Aorta (tissue), 5 donors: ENCODE results near the gene RNF180. TPM values are rescaled to one million over a fixed set of nuclear protein-coding genes. Genes with fewer than 3 reads are reported as not detected.
A peak's percentile ranks its signal among the peaks of the same experiment; 100 is the strongest.

Experiments
- ATAC-seq: fragments of 200-7000 bp; cut with Tn5 transposase; one replicate; pipeline ENCODE4 v1.9.1; 2022; ENCODE audit warnings: moderate library complexity; ENCODE audit not compliant: low FRiP score
- DNase-seq, 2 donors: peaks; one replicate each; pipeline ENCODE4 v3.0.0-alpha.2; 2020
- H3K27ac ChIP-seq, 2 donors: one replicate each; pipeline ENCODE4 v1.5.1; 2013; ENCODE audit warnings: low read length in 2 of 2, mild to moderate bottlenecking in 2 of 2, moderate library complexity in 2 of 2, control low read depth in 1 of 2, inconsistent platforms in 1 of 2, low read depth in 1 of 2
- H3K27me3 ChIP-seq, 2 donors: one replicate each; pipeline ENCODE4 v1.6.1; 2013; ENCODE audit warnings: control low read depth in 1 of 2, low read length in 1 of 2, mild to moderate bottlenecking in 1 of 2, moderate library complexity in 1 of 2; ENCODE audit not compliant: insufficient read depth in 2 of 2, control insufficient read depth in 1 of 2
- H3K36me3 ChIP-seq, 2 donors: one replicate each; pipeline ENCODE4 v1.6.1; 2013; ENCODE audit warnings: control low read depth in 1 of 2, low read length in 1 of 2, mild to moderate bottlenecking in 1 of 2; ENCODE audit not compliant: insufficient read depth in 2 of 2, control insufficient read depth in 1 of 2
- H3K4me1 ChIP-seq, 2 donors: one replicate each; pipeline ENCODE4 v1.6.1; 2013; ENCODE audit warnings: low read length in 2 of 2, control low read depth in 1 of 2, mild to moderate bottlenecking in 1 of 2, moderate library complexity in 1 of 2; ENCODE audit not compliant: insufficient read depth in 2 of 2, control insufficient read depth in 1 of 2
- H3K4me3 ChIP-seq, 2 donors: one replicate each; pipeline ENCODE4 v1.5.1; 2013; ENCODE audit warnings: low read length in 2 of 2, control low read depth in 1 of 2, mild to moderate bottlenecking in 1 of 2
- H3K9me3 ChIP-seq: one replicate; pipeline ENCODE4 v1.6.1; 2013; ENCODE audit warnings: mild to moderate bottlenecking, low read length; ENCODE audit not compliant: control insufficient read depth
- WGBS, 2 donors: extraction: QIAGEN DNeasy Blood & Tissue Kit; methylation state at CpG; one replicate each; pipeline ENCODE4 v1.1.7; 2013; 5-methylcytosine and 5-hydroxymethylcytosine counted together
- intact Hi-C, 2 donors: fragments of 100-400 bp; cut with DNase I; formaldehyde crosslinking; loops; one replicate each; pipeline versions ENCODE4 v1.14.2 to v1.15.0; 2022
- polyA plus RNA-seq, 2 donors: library from polyadenylated mRNA; stranded (reverse); fragments of 200-250 nt; gene quantifications; one replicate each; pipeline ENCODE4 v1.2.3, GENCODE V29; 2013
- total RNA-seq, 2 donors: library from RNA; stranded (reverse); fragmentation: NEBNext Ultra II Directional; extraction: Animal tissue kit (Norgen Biotek cat#: 25700); gene quantifications; one replicate each; pipeline ENCODE4 v1.2.1, GENCODE V29; 2021
- donor health status: healthy with polysubstance abuse.
- donor health status: Bipolar disorder and iron deficiency.
- donor health status: DM: no; HTN: no; CAD: no.
- donor health status: DM: no; HTN: no; CAD: no.
- donor health status: DM: yes; HTN: yes; CAD: no.

RNF180 gene
- total and polyA plus RNA-seq, 4 donors = 6.1 to 44.5 (median 19.7) TPM

DNA sequence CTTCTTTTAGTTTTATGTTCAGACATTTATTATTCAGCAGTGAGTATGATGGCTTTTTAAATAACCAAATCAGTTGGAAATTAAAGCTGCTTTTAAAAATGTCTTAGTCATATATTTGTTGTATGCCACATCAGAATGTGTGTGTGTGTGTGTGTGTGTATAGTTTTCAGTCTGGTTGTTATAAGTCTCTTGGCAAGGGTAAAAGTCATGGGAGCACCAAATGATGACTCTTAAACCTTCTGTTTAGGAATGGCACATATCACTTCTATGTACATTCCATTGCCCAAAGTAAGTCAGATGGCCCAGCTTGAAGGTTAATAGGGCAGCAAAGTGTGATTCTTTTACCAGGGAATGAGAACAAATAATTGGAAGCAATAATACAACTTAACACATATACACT is 135.9 kb downstream of the RNF180 start:
- ATAC-seq = no peak

DNA sequence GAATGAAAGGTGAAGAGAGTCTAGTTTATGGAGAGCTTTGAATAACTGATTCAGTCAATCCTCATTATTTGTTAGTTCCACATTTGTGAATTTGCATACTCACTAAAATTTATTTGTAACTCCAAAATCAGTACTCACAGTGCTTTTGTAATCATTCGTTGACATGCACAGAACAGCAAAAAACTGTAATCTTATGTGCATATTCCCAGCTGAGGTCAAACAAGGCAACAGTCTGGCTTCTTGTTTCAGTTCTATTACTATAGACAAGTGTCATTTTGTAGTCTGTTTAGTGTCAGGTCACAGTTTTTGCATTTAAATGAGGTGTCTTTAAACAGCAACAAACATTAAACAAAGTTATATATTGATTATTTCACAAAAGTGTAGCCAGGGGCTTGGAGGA is 142.5 kb downstream of the RNF180 start:
- Histone ChIP-seq H3K27me3 (no peaks in the 10 kb centered on the region), H3K9me3 (no peaks in the 10 kb centered on the region), H3K36me3 (no peaks in the 10 kb centered on the region), H3K4me1 (no peaks in the 10 kb centered on the region), H3K4me3 (no peak overlapping the region), H3K27ac (no peak overlapping the region)
- ATAC-seq (no peak), DNase-seq (no peak)
- WGBS, 2 donors = 42 to 57% methylated on average over 1 of the region's 1 CpG
- intact Hi-C loops = no loop called here

More for the DNA sequence above, 135.9 kb downstream of the RNF180 start:
- Histone ChIP-seq H3K27ac (no peak overlapping the region), H3K4me1 (no peaks in the 10 kb centered on the region), H3K27me3 (no peaks in the 10 kb centered on the region), H3K9me3 (no peaks in the 10 kb centered on the region), H3K4me3 (no peak overlapping the region), H3K36me3 (no peaks in the 10 kb centered on the region)
- intact Hi-C loops = no loop called here
- DNase-seq = no peak

DNA sequence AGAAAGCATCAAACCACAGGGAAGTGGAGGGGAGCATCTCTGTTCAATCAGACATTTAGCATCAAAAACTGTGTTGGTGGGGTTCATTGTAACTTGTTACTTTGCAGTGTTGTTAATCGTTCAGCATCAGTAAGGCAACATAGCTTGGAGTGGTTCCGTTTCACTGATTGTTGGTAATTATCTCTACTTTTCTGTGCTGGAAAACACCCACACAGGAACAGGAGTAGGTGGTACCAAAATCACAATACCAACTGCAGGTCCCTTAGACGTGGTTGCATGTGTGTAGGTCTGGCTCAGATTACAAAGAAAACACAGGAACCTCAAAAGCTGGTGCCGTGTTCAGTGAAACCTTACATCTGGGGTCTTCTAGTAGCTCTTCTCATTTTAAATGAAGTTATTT is 146.8 kb downstream of the RNF180 start:
- no peaks in the 10 kb centered on the region for H3K27me3 ChIP-seq
- no peak overlapping the region for H3K4me3 ChIP-seq
- intact Hi-C loops = no loop called here
- H3K36me3 ChIP-seq = no peaks in the 10 kb centered on the region
- ATAC-seq (no peak), DNase-seq (no peak)
- H3K4me1 ChIP-seq = no peaks in the 10 kb centered on the region
- no peak overlapping the region for H3K27ac ChIP-seq
- 88 to 91% methylated on average over 4 of the region's 4 CpGs for WGBS, 2 donors
- no peaks in the 10 kb centered on the region for H3K9me3 ChIP-seq

DNA sequence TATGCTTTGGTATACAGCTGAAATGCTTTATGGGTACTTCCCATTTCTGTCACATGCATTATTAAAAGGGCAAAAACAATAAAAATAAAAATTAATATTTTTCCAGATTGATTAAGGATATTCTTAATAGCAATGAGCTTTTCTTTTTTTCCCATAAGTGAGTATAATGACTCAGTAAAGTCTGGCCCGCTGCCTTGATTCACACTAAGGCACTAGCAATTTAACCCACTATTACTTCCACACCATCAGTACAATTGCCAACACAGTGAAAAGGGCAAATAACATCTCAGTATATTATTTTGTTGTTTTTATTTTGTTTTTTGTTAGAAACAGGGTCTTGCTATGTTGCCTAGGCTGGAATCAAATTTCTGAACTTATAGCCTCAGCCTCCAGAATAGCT is 150.1 kb downstream of the RNF180 start:
- ATAC-seq (no peak), DNase-seq (peak in 1 of 2 donors; percentile 35)
- Histone ChIP-seq H3K27ac (no peak overlapping the region), H3K36me3 (no peaks in the 10 kb centered on the region), H3K4me3 (no peak overlapping the region), H3K4me1 (no peaks in the 10 kb centered on the region), H3K9me3 (no peaks in the 10 kb centered on the region), H3K27me3 (no peaks in the 10 kb centered on the region)
- 54 to 68% methylated on average over 1 of the region's 1 CpG for WGBS, 2 donors
- intact Hi-C loops = no loop called here

DNA sequence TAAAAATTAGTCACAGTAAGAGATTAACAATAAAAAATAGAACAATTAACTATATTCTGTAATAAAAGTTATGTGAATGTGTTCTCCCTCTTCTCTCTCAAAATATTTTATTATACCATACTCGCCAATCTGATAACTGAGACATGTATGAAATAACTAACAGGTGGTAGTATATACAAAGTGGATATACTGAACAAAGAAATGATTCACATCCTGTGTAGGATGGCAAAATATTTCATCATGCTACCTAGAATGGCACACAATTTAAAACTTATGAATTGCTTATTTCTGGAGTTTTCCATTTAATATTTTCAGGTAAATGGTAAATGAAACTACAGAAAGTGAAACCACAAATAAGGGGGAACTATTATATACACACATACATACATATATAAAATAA is 152.5 kb downstream of the RNF180 start:
- DNase-seq (no peak), ATAC-seq (no peak)
- 92 to 96% methylated on average over 1 of the region's 1 CpG for WGBS, 2 donors
- Histone ChIP-seq H3K27ac (no peak overlapping the region), H3K36me3 (no peaks in the 10 kb centered on the region), H3K4me3 (no peak overlapping the region), H3K9me3 (no peaks in the 10 kb centered on the region), H3K4me1 (no peaks in the 10 kb centered on the region), H3K27me3 (no peaks in the 10 kb centered on the region)
- intact Hi-C loops = no loop called here

DNA sequence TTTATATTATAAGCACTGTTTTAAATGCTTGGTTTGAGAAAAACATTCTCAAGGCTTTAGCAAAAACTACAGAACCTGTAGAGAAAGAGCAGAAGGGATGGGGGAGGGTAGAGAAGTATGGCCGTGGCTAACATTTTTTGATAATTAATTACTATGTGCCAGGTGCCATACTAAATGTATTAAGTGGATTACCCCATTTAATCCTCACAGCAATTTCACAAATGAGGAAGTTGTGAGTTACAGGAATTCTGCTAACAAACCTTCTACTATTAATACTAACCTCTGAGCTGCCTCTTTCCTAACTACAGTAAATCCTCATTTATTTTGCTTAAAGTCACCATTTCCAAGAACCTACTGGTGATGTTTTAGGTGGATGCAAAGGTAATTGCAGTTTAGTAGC is 157.9 kb downstream of the RNF180 start:
- Histone ChIP-seq H3K27ac (no peak overlapping the region), H3K9me3 (no peaks in the 10 kb centered on the region), H3K4me3 (no peak overlapping the region), H3K36me3 (no peaks in the 10 kb centered on the region), H3K4me1 (no peaks in the 10 kb centered on the region), H3K27me3 (no peaks in the 10 kb centered on the region)
- DNase-seq (no peak), ATAC-seq (no peak)
- intact Hi-C loops = no loop called here
- 91 to 96% methylated on average over 1 of the region's 1 CpG for WGBS, 2 donors

DNA sequence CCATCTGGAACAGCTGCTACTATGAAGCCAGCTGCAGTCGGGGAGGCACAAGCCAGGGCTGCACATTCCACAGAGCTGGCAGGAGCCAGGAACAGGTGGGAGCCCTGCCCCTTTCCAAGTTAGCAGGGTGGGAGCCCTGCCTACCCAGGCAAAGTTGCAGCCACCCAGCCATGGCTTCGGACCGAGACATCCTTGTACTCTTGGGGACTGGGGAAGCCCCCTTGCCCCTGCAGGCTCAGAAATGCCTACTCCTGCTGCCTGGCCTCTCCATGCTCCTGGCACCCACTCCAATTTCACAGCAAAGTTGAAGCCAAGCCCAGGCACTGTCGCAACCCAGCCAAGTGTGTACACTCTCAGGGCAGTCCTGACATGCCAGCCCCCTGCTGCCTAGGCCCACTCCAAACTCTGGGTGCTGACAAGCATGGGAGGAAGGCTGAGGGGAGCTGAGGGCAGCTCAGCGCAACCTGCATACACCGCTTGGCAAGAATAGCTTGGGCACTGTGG is 165.1 kb downstream of the RNF180 start:
- Histone ChIP-seq H3K4me3 (no peak overlapping the region), H3K9me3 (no peaks in the 10 kb centered on the region), H3K36me3 (no peaks in the 10 kb centered on the region), H3K27ac (no peak overlapping the region), H3K27me3 (no peaks in the 10 kb centered on the region), H3K4me1 (no peaks in the 10 kb centered on the region)
- DNase-seq = peak; percentile 41 to 69
- intact Hi-C loops = no loop called here
- peak; percentile 75 for ATAC-seq
- WGBS, 2 donors = 23 to 29% methylated on average over 6 of the region's 6 CpGs

DNA sequence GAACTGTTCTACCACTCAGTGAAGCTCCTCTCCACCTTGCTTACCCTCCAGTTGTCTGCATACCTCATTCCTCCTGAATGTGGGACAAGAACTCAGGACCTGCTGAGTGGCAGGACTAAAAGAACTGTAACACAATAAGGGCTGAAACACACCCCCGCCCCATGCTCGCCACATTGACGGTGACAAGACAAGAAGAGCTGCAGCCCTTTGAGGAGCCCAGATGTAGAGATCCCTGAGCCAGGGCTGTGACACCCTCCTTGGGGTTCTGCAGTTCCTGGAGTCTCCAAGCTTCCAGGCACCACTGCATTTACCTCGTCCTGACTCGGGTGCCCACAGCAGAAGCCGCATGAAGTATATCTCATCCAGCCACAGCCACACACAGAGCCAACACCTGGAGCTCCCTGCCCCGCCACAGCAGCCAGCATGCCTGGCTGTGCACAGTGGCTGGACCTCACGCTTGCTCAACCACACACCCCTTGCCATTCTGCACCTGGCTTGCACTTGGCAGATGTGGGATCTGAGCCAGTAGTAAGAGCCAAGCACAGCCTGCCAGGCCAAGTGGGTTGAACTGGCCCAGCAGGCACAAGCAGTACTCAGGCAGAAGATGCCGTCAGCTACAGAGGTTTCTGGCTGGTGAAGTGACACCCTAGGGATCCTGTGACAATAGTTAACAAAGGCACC is 166.1 kb downstream of the RNF180 start:
- Histone ChIP-seq H3K27me3 (no peaks in the 10 kb centered on the region), H3K4me3 (no peak overlapping the region), H3K4me1 (no peaks in the 10 kb centered on the region), H3K36me3 (no peaks in the 10 kb centered on the region), H3K27ac (no peak overlapping the region), H3K9me3 (no peaks in the 10 kb centered on the region)
- intact Hi-C loops = no loop called here
- DNase-seq (peak; percentile 48 to 72), ATAC-seq (peak; percentile 60)
- 52 to 54% methylated on average over 9 of the region's 9 CpGs for WGBS, 2 donors

DNA sequence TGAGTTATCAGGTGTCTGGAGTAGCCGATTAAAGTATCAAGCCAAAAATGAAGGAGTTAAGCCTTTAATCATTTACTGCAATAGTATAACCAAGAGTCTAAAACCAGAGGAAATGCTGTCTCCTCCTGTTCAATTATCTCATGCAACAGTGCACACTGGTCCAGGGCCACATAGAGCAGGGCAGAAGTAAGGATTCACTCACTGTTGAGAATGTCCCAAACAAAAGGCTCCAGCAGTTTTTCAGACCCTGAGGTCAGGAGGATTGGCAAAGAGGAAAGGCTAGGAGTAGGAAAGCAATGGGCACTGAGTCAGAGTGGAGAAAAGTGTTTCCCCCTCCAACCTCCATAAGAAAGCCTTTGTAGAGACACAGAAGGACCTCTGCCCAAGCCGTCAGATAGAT is 168.2 kb downstream of the RNF180 start:
- WGBS, 2 donors = 66 to 74% methylated on average over 2 of the region's 2 CpGs
- Histone ChIP-seq H3K4me1 (no peaks in the 10 kb centered on the region), H3K9me3 (no peaks in the 10 kb centered on the region), H3K27ac (no peak overlapping the region), H3K27me3 (no peaks in the 10 kb centered on the region), H3K36me3 (no peaks in the 10 kb centered on the region), H3K4me3 (no peak overlapping the region)
- intact Hi-C loops = no loop called here
- DNase-seq (no peak), ATAC-seq (no peak)
